ENCODE data around the gene POLR2I. TPM values are rescaled to one million over a fixed set of nuclear protein-coding genes. Genes with fewer than 3 reads are reported as not detected.

Gene POLR2I
- polyA plus RNA-seq, 4 donors, result 38.9 to 68.6 (median 42.7) TPM

- no peak for DNase-seq (ENCODE audit: low read depth in 4 of 4, low spot score in 3 of 4)
Measured at GRCh38 chr19:36103040-36103626, 11.5 kb downstream of the POLR2I start.

DNA sequence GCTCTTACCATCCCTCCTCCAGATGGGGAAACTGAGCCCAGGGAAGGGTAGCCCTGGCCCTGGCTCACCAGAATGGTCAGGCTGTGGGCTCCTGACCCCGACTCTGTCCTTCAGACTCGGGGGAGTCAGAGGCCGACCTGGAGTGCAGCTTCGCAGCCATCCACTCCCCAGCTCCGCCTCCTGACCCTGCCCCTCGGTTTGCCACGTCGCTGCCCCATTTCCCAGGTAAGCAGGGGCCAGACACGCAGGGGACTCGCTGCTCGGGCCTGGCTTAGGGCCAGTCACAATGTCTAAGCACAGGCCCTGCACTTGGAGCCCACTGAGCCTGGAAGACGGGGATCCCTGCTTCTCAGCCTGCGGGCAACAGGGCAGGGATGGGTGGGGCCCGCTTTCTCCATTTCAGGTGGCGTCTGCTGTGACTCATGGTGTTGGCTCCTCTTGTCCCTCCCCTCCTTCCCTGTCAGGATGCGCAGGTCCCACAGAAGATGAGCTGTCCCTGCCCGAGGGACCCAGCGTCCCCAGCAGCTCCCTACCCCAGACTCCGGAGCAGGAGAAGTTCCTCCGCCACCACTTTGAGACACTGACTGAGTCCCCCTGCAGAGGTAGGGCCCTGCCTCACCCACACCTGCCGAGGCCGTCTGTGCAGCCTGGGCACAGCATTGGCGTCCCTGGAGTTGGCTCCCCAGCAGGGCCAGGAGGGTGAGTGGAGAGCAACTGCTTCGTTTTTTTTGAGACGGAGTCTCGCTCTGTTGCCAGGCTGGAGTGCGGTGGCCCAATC lies 12.9 kb downstream of the POLR2I start:
- no peak for DNase-seq (ENCODE audit: low read depth in 4 of 4, low spot score in 3 of 4)

GRCh38 chr19:36100476-36100875 lies 14.2 kb downstream of the POLR2I start:
- DNase-seq (ENCODE audit: low read depth in 4 of 4, low spot score in 3 of 4), result no peak

GRCh38 chr19:36099166-36099785 lies 15.4 kb downstream of the POLR2I start:
- no peak for DNase-seq (ENCODE audit: low read depth in 4 of 4, low spot score in 3 of 4)

- DNase-seq (ENCODE audit: low read depth in 4 of 4, low spot score in 3 of 4), result no peak
Measured at GRCh38 chr19:36097036-36097435, 17.6 kb downstream of the POLR2I start.

GRCh38 chr19:36093687-36094086 lies 21.0 kb downstream of the POLR2I start:
- no peak for DNase-seq (ENCODE audit: low read depth in 4 of 4, low spot score in 3 of 4)

DNA sequence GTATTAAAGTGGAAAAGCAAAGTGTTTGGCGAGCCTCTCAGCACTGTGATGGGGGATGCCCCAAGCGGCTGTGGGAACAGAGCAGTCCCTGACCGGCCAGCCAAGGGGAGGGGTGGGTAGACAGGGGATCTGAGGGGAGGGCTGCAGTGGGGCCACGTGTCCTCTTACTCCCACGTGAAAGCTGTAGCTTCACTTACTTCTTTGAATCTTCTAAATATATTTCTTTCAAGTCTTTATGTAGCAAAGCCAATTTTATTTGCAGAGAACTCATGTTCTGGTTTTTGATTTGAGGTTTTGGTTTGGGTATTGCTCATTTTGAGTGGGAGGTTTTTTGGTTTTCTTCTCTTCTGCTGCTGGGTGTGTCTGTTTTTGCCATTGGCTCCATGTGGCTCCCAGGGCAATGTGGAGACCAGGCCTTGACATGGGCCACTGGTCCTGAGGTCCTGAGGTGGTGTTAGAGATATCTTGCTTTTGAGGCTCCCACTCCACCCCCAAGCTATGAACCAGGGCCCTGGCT lies 21.5 kb downstream of the POLR2I start:
- DNase-seq (ENCODE audit: low read depth in 4 of 4, low spot score in 3 of 4), result no peak

DNA sequence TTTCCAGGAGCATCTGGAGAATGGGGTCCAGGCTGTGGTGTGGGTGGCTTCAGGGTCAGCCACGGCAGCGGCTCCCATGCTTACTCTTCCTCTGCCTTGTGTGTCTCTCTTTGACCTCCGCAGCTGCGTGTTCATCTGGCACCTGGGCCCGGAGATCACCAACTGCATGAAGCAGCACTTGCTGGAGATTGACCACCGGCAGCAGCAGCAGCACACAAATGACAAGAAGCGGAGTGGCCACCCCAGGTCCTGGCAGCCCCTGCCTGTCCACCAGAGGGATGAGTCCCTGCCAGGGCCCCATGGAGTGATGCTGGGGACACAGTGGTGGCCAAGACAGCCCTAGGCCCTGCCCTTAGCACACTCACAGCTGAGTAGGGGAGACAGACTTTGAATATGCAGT lies 22.1 kb downstream of the POLR2I start:
- DNase-seq (ENCODE audit: low read depth in 4 of 4, low spot score in 3 of 4), result no peak

GRCh38 chr19:36090910-36091695 lies 23.6 kb downstream of the POLR2I start:
- no peak for DNase-seq (ENCODE audit: low read depth in 4 of 4, low spot score in 3 of 4)

- no peak for DNase-seq (ENCODE audit: low read depth in 4 of 4, low spot score in 3 of 4)
Measured at GRCh38 chr19:36089847-36090246, 24.8 kb downstream of the POLR2I start.

- DNase-seq (ENCODE audit: low read depth in 4 of 4, low spot score in 3 of 4), result no peak
Measured at GRCh38 chr19:36086326-36086725, 28.3 kb downstream of the POLR2I start.

GRCh38 chr19:36084231-36085009 lies 30.3 kb downstream of the POLR2I start:
- DNase-seq (ENCODE audit: low read depth in 4 of 4, low spot score in 3 of 4), result no peak

GRCh38 chr19:36082916-36083315 lies 31.8 kb downstream of the POLR2I start:
- no peak for DNase-seq (ENCODE audit: low read depth in 4 of 4, low spot score in 3 of 4)

- DNase-seq (ENCODE audit: low read depth in 4 of 4, low spot score in 3 of 4), result no peak
Measured at GRCh38 chr19:36081894-36082293, 32.8 kb downstream of the POLR2I start.

GRCh38 chr19:36081385-36081784 lies 33.3 kb downstream of the POLR2I start:
- no peak for DNase-seq (ENCODE audit: low read depth in 4 of 4, low spot score in 3 of 4)

DNA sequence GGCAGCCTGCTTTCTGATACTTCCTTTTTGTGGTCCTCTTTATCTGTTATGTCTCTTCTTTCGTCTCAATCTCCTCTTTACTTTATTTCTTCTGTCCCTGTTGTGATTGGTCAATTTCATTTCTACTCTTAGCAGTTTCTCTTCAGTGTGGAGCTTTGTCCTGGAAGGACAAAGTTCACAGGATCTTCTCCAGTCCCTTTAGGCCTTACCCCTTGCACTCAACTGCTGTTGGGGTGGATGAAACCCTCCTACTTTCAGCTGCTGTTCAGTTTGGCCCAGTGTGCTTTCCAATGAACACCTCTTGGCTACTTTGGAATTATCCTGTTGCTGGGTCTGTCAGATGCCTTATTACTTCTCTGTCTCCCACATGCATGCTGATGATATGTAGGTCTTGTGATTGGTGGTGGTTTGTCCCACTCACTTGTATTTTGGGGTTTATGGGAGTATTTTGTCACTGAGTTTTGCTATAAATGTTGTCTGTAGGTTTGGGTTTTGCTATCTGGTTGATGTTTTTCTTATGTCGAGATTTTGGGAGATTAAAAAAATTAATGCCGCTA lies 35.2 kb downstream of the POLR2I start:
- no peak for DNase-seq (ENCODE audit: low read depth in 4 of 4, low spot score in 3 of 4)

DNA sequence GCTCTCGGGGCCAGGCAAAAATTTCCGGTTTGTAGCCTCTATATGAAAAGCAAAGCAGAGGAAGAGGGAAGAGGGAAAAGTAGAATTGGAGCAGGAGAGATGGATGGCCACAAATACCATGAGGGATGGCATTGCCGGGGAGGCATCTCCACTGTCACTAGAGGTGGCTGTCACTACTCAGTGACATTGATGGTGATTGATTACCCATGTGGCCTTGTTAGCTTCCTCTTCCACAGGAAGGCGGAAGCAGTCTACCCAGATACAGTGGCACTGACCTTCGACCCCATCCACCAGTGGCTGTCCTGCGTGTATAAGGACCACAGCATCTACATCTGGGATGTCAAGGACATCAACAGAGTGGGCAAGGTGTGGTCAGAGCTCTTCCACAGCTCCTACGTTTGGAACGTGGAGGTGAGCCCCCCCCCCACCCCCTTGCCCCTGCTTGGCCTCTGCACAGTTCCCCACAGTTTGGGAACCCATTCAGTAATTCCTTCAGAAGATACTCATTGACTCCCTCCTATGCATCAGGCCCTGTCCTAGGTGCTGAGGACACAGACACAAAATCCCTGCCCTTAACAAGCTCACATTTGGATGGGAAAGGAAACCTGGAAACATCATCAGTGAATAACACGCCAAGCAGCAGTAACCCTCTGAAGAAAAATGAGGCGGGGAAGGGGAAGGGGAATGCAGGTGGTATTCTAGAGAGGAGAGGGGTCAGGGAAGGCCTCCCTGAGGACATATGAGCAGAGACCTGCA lies 41.4 kb downstream of the POLR2I start:
- DNase-seq (ENCODE audit: low read depth in 4 of 4, low spot score in 3 of 4), result no peak

- no peak for DNase-seq (ENCODE audit: low read depth in 4 of 4, low spot score in 3 of 4)
Measured at GRCh38 chr19:36072081-36072480, 42.6 kb downstream of the POLR2I start.
